ENCODE measurements around the gene R3HDM2.

The R3HDM2 gene

DNA sequence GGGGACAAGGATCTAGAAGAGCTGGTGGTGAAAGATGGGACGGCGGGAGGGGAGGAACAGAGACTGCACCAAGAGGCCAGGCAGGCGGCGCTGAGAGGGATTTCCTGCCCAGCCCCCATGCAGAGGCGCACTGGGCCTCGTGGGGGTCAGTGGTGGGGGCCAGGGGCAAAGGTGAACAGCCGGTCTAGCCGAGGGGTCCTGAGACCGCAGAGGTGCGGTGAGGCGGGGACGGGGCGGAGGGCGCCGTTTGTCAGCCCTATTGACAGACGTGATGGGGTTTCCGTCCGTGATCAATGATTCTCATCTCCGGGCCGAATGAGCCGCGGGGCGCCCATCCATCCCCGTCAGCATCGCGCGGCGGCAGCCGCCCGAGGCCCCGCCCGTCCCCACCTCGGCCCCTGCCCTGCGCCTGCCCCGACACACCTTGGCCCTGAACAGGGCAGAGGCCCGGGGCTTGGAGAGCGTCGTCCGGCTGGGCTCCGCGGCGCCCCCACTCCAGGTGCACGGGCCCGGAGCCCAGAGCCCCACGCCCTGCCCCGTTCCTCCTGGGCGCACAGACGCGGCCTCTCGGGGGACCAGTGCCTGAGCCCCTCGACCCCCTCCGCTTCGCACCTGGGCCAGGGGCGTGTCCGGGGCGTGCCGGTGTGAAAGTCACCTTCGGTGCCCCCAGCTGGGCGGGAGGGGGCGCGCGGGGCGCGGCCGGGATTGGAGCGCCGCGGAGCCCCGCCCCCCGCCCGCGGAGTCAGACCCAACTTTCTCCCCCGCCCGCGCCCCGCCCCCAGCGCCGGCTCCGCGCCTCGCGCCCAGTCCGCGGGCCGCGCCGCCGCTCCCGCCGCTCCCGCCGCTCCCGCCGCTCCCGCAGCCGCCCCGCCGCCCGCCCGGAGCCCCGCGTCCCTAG, 214.6 kb downstream of the R3HDM2 start, which contains the start of gene NXPH4:
TSS of gene NXPH4 (plus strand) at position 781 of the 898 bp plus-strand sequence. CDS start 176 bp downstream, outside the sequence.
- peak; percentile 42 for DNase-seq (ENCODE audit: low spot score)

GRCh38 chr12:57215668-57216013, 215.2 kb downstream of the R3HDM2 start:
- DNase-seq (ENCODE audit: low spot score): no peak

DNA sequence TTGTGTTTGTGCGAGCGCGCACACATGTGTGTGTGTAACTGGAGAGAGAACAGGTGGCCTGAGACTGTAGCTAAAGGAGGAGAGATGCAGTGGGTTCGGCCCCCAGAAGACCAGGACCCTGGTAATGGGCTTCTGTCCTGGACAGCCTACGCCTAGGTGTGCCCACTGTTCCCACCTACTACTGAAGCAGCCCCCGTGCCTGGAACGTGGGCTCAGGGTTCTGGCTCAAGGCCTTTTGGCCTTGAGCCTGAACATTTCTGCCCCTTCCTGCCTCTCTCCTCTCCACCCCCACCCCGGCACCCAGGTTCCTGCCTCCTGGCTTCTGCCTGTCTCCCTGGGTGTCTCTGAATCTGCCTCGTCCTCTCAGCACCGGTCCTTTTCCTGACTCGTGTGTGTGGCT, 215.8 kb downstream of the R3HDM2 start:
- DNase-seq (ENCODE audit: low spot score): no peak

DNA sequence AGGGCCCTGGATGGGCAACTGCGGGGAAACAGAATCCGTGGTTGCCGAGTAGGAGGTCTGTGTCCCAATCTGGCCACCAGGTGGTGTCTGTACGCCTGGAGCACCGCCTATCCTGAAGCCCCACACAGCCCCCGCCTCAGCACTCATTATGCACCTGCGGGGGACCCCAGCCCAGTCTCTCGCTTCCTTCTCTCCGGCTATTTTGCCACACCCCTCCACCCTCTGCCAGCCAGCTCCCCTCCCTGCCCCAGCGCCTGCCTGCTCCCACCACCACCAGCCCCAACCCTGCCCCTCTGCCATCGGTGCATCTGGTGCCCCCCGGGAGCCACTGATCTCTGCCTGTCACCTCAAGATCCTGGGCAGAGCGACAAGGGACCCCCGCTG, 216.5 kb downstream of the R3HDM2 start:
- DNase-seq (ENCODE audit: low spot score): peak; percentile 67

- DNase-seq (ENCODE audit: low spot score): no peak
These were observed 217.0 kb downstream of the R3HDM2 start for GRCh38 chr12:57213763-57214397.

- peak; percentile 77 for DNase-seq (ENCODE audit: low spot score)
These were observed 217.7 kb downstream of the R3HDM2 start for GRCh38 chr12:57213058-57213715.

- DNase-seq (ENCODE audit: low spot score): no peak
These were observed 218.2 kb downstream of the R3HDM2 start for GRCh38 chr12:57212701-57213057.

- no peak for DNase-seq (ENCODE audit: low spot score)
These were observed 218.8 kb downstream of the R3HDM2 start for GRCh38 chr12:57211791-57212700.

DNA sequence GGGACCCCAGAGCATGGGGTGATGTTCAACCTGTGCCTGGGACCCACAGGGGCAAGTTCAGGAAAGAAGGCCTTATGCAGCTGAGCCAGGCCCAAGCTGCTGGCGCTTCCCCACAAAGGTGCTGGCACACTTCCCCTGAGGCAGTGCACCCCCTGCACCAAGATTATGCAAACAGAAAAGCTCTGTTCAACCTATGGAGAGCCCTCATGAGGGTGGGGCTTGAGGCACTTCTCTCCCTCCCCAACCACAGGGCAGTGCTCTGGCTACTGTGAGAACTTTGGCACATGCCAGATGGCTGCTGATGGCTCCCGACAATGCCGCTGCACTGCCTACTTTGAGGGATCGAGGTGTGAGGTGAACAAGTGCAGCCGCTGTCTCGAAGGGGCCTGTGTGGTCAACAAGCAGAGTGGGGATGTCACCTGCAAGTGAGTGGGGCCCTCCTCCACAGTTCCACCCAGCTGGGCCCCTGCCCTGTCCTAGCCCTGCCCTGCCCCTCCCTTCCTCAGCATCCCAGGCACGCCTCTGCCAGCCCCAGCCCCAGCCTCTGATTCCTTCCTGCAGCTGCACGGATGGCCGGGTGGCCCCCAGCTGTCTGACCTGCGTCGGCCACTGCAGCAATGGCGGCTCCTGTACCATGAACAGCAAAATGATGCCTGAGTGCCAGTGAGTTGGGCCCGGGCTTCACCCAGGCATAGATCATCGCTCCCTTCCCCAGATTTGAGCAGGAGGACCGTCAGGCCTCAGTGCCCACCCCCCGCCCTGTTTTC, 219.7 kb downstream of the R3HDM2 start:
- DNase-seq (ENCODE audit: low spot score): no peak

DNA sequence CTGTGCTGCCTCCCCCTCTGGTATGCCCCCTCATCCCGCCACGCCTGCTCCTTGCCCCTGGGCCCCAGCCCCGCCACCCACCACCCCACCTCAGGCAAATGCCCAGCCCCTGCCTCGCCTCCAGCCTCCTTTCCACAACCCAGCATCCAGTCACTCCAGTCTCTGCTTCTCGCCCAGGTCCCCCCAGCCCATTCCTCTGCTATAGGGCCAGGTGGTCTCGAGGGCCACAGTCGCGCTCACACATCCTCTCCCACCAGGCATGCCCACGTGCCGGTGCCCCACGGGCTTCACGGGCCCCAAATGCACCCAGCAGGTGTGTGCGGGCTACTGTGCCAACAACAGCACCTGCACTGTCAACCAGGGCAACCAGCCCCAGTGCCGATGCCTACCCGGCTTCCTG, 220.4 kb downstream of the R3HDM2 start:
- no peak for DNase-seq (ENCODE audit: low spot score)

GRCh38 chr12:57209916-57210315, 220.9 kb downstream of the R3HDM2 start:
- DNase-seq (ENCODE audit: low spot score): no peak

- DNase-seq (ENCODE audit: low spot score): no peak
These were observed 222.1 kb downstream of the R3HDM2 start for GRCh38 chr12:57208631-57209282.

DNA sequence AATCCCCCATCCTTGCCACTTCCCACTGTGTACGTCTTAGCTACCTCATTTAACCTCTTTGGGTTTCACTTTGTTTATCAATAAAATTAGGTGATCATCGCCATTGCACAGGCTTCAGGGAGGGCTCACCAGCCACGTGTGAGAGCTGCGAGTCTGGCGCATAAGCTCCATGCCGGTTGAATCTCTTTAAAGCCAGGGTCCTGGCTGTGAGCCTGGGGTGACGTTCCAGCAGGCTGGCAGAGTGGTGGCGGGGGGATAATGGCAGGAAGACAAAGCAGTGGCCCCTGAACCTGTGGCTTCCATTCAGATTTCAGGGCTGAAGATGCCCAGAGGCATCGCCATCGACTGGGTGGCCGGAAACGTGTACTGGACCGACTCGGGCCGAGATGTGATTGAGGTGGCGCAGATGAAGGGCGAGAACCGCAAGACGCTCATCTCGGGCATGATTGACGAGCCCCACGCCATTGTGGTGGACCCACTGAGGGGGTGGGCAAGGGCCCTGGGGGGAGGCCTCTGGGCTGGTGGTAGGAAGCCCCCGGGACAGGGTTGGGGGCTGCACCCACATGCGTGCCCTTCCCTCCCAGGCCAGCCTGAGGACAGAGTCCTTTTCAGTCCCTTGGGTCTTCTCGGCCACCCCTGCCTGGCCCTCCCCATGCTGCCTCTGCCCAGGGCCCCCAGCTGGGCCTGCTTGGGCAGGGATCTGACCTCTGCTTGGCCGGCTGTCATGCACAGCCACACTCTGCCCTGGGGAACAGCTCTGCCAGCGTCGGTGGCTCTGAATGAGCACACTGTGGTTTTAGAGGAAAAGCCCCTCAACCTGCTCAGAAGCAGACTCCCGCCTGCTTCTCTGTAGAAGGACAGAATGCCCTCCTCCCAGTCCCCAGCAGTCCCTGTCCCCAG, 222.9 kb downstream of the R3HDM2 start:
- no peak for DNase-seq (ENCODE audit: low spot score)

- DNase-seq (ENCODE audit: low spot score): no peak
These were observed 224.9 kb downstream of the R3HDM2 start for GRCh38 chr12:57205931-57206330.

- no peak for DNase-seq (ENCODE audit: low spot score)
These were observed 225.7 kb downstream of the R3HDM2 start for GRCh38 chr12:57205186-57205585.

- DNase-seq (ENCODE audit: low spot score): no peak
These were observed 226.4 kb downstream of the R3HDM2 start for GRCh38 chr12:57204454-57204853.

DNA sequence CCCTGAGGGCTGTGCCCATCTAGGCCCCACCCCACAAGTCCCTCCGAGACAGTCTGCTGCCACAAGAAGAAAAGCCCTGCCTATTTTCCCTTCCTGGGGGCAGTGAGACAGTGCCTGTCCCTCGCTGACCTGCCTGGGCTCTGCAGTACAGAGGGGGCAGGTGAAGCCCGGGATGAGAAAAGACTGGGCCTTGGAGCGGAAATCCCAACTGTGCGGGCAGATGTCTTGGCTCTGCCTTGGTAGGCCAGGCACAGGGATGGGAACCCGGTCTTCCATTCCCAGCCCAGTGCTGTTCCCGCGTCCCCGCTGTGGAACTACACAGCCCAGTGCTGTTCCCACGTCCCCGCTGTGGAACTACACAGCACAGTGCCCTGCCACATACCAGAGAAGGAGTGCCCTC, 227.1 kb downstream of the R3HDM2 start:
- DNase-seq (ENCODE audit: low spot score): no peak
